ENCODE measurements around the gene ARFGAP1.
"Not testable (repeated sequence)": the region's sequence is repeated elsewhere in the genome, so short reads cannot be mapped to it uniquely, and the experiment has no call there.

The ARFGAP1 gene

DNA sequence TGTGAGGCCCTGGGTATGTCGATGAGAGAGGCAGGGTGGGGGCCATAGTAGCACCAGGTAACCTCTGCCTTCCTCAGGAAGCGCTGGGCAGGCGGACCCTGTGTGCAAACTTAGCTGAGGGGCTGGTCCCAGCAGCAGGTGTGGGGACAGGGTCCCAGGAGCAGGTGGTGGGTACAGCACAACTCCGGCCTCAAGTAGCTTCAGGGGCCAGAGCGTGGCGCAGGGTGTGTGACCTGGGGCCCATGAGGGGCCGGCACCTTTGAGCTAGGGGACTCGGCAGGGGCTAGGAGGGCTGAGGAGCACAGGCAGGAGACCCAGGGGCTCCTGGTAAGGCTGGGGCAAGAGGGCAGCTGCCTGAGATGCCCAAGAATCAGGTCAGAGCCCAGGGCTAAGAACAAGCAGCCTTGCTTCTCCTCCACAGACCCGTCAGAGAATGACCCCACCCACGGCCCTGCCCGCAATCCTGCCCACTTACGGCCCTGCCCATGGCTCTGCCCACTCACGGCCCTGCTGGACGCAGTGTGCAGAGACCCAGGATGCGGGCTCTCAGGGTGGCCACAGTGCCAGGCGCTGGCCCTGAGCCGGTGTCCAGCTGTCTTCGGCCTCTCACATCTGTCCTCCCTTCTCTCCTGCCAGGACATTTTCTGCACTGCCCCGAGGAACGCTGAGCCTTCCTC lies 57.6 kb downstream of the ARFGAP1 start:
- in situ Hi-C loops (cut with MboI; ENCODE audit: low sequenced_read_pairs): no loop called here

DNA sequence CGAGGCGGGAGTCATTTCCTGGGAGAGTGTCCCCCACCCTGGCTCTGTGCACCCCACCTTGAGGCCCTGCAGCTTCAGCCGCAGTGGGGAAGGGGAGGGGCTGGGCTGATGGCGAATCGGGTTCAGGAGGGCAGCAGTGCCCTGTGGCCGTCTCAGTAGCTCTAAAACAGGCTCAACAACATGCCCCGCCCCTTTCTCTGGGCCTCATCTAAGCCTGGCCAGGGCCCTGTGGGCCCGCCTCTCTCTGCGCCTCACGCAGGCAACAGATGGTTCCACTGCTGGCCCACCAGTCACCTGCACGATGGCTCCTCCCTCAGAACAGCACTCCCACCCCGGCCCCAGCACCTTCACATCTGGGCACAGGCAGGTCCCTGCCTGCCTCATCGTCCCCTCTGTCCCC lies 58.3 kb downstream of the ARFGAP1 start:
- in situ Hi-C loops (cut with MboI; ENCODE audit: low sequenced_read_pairs): no loop called here

DNA sequence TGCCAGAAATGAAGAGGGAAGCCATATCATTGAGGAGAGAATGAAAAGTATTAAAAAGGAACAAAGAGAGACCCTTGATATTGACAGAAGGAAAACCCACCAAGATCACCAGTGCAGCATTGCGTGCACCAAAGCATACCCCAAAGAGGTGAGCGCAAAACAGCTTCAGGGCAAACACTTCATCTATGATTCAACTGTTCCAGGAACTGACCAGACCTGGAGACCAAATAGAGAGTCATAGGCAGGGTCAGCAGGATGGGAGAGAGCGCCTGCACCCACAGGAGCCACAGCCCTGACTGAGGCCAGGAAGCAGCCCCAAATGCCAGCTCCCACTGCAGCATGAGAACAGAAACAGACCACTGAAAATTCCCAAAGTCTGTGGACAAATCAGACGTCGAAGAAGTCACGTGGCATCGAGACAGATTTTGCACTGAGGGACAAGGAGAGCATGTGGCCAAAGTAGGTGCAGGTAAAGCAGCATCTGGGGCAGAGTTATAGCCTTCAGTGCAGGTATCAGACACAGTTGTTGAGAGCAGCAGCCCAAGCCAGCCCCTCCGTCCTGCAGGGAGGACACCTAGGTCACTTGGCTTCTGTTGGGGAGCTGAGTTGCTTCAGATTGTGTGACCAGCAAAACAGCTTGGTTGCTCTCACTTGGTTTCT lies 59.3 kb downstream of the ARFGAP1 start:
- in situ Hi-C loops (cut with MboI; ENCODE audit: low sequenced_read_pairs): no loop called here

DNA sequence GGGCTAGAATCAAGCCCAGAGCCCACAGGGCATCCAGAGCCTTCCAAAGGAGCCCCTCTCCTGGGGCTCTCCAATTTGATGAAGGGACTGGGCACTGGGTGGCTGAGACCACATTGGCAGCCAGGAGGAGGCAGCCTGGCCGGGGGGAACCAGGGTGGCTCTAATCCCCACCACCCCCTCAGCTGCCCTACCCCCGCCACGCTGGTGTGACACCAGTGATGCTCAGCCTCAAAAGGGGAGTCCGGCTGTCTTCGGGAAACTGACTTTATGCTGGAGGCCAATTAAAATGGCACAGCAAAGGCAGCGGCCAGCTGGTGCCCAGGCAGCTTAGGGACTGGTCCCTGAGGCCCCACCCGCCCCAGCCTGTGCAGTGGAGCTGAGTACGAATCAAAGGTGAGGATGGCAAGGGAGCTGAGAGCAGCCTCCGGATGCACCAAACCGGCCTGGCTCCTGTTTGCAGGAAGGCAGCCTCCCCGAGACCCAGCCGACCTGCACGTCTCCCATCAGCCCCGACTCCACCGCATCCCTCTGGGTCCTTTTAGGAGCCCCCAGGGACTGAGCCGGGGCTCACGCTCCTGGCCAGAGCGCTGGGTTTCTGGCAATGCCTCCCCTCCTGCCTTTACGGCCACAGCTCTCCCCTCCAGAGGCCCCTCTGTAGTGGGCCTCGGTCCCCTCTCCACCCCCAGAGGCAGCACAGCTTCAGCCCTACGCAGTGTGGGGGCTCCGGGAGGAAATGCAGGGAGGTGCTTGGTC lies 60.1 kb downstream of the ARFGAP1 start:
- in situ Hi-C loops (cut with MboI; ENCODE audit: low sequenced_read_pairs): no loop called here

DNA sequence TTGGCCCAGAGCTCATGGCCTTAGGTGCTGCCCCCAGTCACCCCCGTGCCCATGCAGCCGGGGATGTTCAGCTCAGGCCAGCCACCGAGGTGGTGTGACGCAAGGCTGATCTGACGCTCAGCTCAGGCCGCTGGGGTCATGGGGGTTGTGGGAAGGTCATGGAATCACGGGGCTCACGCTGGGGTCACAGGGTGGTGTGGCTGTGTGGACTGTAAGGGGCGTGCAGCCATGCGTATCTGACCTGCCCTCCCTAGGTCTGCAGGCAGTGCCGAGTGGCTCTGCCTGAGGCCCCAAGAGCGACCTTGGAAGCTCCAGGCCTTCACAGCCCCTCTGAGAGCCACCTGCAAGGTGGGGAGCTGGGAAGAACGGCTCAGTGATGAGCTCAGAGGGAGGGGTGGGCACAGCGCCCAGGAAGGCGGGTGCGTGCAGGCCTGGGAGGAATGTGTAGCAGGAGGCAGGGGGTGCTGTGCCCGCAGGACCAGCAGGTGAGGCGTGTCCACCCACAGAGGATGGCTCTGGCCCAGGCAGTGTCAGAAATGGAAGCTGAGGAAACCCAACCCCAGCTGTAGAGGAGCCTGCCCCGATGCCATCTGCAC lies 60.7 kb downstream of the ARFGAP1 start:
- in situ Hi-C loops (cut with MboI; ENCODE audit: low sequenced_read_pairs): no loop called here

DNA sequence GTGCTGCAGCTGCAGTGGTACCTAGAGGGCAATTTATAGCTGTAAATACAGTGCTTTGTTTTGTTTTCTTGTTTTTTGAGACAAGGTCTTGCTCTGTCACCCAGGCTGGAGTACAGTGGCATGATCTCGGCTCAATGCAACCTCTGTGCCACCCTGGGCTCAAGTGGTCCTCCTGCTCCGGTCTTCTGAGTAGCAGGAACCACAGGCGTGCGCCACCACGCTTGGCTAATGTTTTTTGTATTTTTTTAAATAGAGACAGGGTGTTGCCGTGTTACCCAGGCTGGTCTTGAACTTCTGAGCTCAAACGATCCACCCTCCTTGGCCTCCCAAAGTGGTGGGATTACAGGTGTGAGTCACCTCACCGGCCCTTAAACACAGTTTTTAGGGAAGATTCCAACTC lies 61.7 kb downstream of the ARFGAP1 start:
- in situ Hi-C loops (cut with MboI; ENCODE audit: low sequenced_read_pairs): no loop called here

DNA sequence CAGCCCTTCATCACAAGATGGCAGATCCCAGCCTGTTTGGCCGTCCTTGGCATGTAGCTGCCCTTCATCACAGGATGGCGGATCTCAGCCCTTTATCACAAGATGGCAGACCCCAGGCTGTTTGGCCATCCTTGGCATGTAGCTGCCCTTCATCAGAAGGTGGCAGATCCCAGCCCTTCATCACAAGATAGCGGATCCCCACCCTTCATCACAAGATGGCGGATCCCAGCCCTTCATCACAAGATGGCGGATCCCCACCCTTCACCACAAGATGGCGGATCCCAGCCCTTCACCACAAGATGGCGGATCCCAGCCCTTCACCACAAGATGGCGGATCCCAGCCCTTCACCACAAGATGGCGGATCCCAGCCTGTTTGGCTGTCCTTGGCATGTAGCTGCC lies 62.4 kb downstream of the ARFGAP1 start:
- in situ Hi-C loops (cut with MboI; ENCODE audit: low sequenced_read_pairs): not testable (repeated sequence)

DNA sequence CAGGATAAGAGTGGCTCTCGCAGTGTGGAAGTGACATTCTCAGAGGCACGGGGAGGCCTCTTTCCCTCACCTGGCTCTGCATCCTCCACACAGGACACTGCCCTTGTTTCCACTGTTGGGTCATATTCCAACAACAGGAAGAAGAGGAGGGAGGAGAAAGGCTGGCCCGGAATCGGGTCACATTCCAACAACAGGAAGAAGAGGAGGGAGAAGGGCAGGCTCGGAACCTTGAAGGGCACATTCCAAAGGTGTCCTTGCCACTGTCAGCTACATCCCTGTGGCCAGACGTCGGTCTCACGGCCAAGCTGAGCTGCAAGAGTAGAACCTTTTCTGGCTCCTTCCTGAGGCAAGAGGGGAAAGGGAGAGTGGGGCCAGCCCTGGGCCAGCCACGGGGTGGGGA lies 63.1 kb downstream of the ARFGAP1 start:
- in situ Hi-C loops (cut with MboI; ENCODE audit: low sequenced_read_pairs): no loop called here

DNA sequence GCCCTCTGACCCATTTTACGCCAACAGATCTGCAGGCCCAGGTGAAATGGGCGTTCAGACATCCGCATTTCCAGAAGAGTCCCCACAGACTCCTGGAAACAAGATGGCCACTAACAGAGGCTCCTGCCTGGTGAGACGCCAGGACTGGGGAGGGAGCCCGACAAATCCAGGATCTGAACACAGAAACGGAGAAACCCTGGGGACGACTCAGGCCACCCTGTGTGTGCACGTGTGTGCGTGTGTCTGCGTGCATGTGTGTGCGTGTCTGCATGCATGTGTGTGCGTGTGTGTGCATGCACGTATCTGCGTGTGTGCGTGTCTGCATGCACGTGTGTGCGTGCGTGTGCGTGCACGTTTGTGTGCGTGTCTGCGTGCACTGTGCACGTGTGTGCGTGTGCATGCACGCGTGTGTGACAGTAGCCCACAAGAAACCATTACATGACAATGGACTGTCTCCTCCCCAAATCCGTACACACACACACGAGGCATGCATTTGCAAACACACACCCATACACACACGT lies 63.7 kb downstream of the ARFGAP1 start:
- in situ Hi-C loops (cut with MboI; ENCODE audit: low sequenced_read_pairs): no loop called here

DNA sequence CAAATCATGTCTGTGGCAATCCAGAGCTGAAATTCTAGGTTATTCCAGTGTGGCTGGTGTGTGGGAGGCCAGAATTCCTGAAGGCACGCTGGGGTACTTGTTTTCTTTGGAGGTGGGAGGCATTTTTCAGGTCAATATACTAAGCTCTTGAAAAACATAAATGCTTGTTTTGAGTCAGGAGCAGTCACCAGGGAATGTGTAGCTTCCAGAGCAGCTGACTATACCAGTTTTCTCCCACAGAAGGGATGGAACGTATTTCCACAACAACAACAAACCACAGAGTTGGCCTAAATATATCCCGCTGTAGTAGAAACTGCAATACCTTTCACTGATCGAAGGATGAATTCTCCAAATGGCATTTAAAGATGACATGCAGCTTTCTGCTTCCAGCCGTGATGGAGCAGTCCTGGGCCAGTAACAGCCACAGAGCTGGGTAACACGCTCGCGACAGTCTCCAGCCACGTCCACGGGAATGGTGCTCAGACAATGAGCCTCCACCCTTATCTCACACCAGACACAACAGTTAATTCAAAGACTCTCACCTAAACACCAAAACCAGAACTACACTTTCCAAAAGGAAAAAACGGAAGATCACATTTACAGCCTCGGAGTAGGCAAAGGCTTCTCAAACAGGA lies 65.3 kb downstream of the ARFGAP1 start:
- in situ Hi-C loops (cut with MboI; ENCODE audit: low sequenced_read_pairs): no loop called here

Data from hTERT RPE-1 (cell line).